Mammary epithelial cell (primary cell): Measurements from ENCODE around the gene FRYL.
"Not testable (repeated sequence)": the region's sequence is repeated elsewhere in the genome, so short reads cannot be mapped to it uniquely, and the experiment has no call there.

ENCODE experiments used
- EZH2 ChIP-seq: IDR thresholded peaks from 2 replicates; pipeline ENCODE4 v1.6.1; 2012; ENCODE audit warnings: low read length, inconsistent platforms, borderline replicate concordance
- TF ChIP-seq, protein P1 (sequence below), 2 donors: IDR thresholded peaks in 1 of 2; conservative IDR thresholded peaks in 1 of 2; 2 replicates each; pipeline ENCODE4 v1.5.1; 2011 to 2012; ENCODE audit warnings: inconsistent platforms in 2 of 2, low read length in 2 of 2, mild to moderate bottlenecking in 2 of 2, control low read depth in 1 of 2, low read depth in 1 of 2; ENCODE audit not compliant: insufficient read depth in 1 of 2; ENCODE audit errors: extremely low read depth in 1 of 2

DNA sequence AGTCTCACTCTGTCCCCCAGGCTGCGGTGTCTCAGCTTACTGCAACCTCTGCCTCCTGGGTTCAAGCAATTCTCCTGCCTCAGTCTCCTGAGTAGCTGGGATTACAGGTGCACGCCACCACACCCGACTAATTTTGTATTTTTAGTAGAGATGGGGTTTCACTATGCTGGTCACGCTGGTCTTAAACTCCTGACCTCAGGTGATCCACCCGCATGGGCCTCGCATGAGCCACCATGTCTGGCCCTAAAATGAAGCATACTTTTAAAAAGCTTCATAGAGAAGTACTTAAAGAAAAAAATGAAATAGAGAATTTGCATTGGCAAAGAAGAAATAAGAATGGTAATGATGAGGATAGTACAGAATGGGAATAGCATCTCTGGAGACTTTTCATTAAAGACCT is 82.6 kb downstream of the FRYL start:
- TF ChIP-seq, protein P1, sequence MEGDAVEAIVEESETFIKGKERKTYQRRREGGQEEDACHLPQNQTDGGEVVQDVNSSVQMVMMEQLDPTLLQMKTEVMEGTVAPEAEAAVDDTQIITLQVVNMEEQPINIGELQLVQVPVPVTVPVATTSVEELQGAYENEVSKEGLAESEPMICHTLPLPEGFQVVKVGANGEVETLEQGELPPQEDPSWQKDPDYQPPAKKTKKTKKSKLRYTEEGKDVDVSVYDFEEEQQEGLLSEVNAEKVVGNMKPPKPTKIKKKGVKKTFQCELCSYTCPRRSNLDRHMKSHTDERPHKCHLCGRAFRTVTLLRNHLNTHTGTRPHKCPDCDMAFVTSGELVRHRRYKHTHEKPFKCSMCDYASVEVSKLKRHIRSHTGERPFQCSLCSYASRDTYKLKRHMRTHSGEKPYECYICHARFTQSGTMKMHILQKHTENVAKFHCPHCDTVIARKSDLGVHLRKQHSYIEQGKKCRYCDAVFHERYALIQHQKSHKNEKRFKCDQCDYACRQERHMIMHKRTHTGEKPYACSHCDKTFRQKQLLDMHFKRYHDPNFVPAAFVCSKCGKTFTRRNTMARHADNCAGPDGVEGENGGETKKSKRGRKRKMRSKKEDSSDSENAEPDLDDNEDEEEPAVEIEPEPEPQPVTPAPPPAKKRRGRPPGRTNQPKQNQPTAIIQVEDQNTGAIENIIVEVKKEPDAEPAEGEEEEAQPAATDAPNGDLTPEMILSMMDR (conservative IDR thresholded peaks at IDR 0.05 in 1 of 2, IDR thresholded peaks at IDR 0.05 in 1 of 2; ENCODE audit: extremely low read depth in 1 of 2, insufficient read depth in 1 of 2, low read depth in 1 of 2, low read length in 2 of 2), result not testable (repeated sequence)
- TF ChIP-seq EZH2, result not testable (repeated sequence)
